ENCODE measurements around the gene GNA14. TPM values are rescaled to one million over a fixed set of nuclear protein-coding genes. Genes with fewer than 3 reads are reported as not detected.

GNA14 gene
- total and polyA plus RNA-seq, 2 experiments from 2014 or later: 3.9 to 10.5 TPM

GRCh38 chr9:77643871-77644270 lies 4.3 kb downstream of the GNA14 start:
- no peaks in the 10 kb centered on the region for H4K20me1 ChIP-seq (replicated peaks; ENCODE audit: insufficient read depth)
- no peaks in the 10 kb centered on the region for H3K36me3 ChIP-seq (ENCODE audit: insufficient read depth)
- no peak overlapping the region for H3K4me3 ChIP-seq
- DNase-seq (ENCODE audit: low spot score): no peak
- TF ChIP-seq ZNF331 (CRISPR knock-in tag; IDR thresholded peaks at IDR 0.05; ENCODE audit: low read depth) (no peak), ZNF114 (CRISPR knock-in tag; IDR thresholded peaks at IDR 0.05) (no peak), STAT1 (IDR thresholded peaks at IDR 0.05; ENCODE audit: unreplicated experiment) (no peak), NANOG (IDR thresholded peaks at IDR 0.05; ENCODE audit: borderline replicate concordance) (no peak), CTCF (conservative IDR thresholded peaks at IDR 0.05; ENCODE audit: low read depth in 2 of 2) (no peak), EZH2phosphoT487 (IDR thresholded peaks at IDR 0.05; ENCODE audit: unreplicated experiment) (no peak), REST (IDR thresholded peaks at IDR 0.05; ENCODE audit: unreplicated experiment) (no peak), JUNB (IDR thresholded peaks at IDR 0.05; ENCODE audit: unreplicated experiment) (no peak), EZH2 (IDR thresholded peaks at IDR 0.05; ENCODE audit: low read depth, unreplicated experiment) (no peak), ZNF462 (CRISPR knock-in tag; IDR thresholded peaks at IDR 0.05) (no peak)
- H3K27ac Mint-ChIP-seq: no peak overlapping the region
- no peak for ATAC-seq
- H3K4me2 ChIP-seq: no peak overlapping the region
- no peak overlapping the region for H3K27ac ChIP-seq (ENCODE audit: low read depth)
- H3K4me1 ChIP-seq (ENCODE audit: insufficient read depth): peaks cover 18% of the 10 kb centered on the region; the same call in 1 of the 2 replicates
- peaks cover 30% of the 10 kb centered on the region for H3K4me1 Mint-ChIP-seq
- no peaks in the 10 kb centered on the region for H3K9me2 ChIP-seq (ENCODE audit: insufficient read depth)
- H3K36me3 Mint-ChIP-seq (ENCODE audit: low read depth): no peaks in the 10 kb centered on the region
- peaks cover 38% of the 10 kb centered on the region for H3K27me3 ChIP-seq (ENCODE audit: insufficient read depth)
- H2AFZ ChIP-seq: no peak overlapping the region
- H3K9me3 Mint-ChIP-seq: peaks cover 3% of the 10 kb centered on the region; the same call in 1 of the 3 replicates
- H3K4me3 Mint-ChIP-seq: no peak overlapping the region
- peaks cover 14% of the 10 kb centered on the region for H3K79me2 ChIP-seq (replicated peaks; ENCODE audit: insufficient read depth)
- H3F3A ChIP-seq (replicated peaks; ENCODE audit: low read depth): no peaks in the 10 kb centered on the region
- H3K27me3 Mint-ChIP-seq (ENCODE audit: insufficient read depth, low read depth, poor library complexity): peaks cover 32% of the 10 kb centered on the region

All from GM23338 (cell line).